ENCODE data around the gene FZR1.

GRCh38 chr19:3491396-3492119, 14.6 kb upstream of the FZR1 start:
- TF ChIP-seq EZH2 (IDR thresholded peaks at IDR 0.05; ENCODE audit: low read depth) (no peak), CTCF (conservative IDR thresholded peaks at IDR 0.05) (no peak)
